WTC11 (cell line): ENCODE measurements around the gene INTU. TPM values are rescaled to one million over a fixed set of nuclear protein-coding genes. Genes with fewer than 3 reads are reported as not detected.

Source experiments
- ATAC-seq: fragments of 200-7000 bp; cut with Tn5 transposase; 2 replicates; pipeline ENCODE4 v1.10.0; 2021; ENCODE audit warnings: mild to moderate bottlenecking, moderate library complexity
- CTCF ChIA-PET: fragments of 300-600 bp; sonication (Branson Sonifier 250); formaldehyde crosslinking; loops from one replicate; lab custom pipeline; 2021; ENCODE audit warnings: antibody characterized with exemption; lab: Charles Lee
- POLR2A ChIA-PET: fragments of 350-600 bp; sonication (Branson Sonifier 250); formaldehyde crosslinking; loops from one replicate; lab custom pipeline; 2021; ENCODE audit warnings: antibody characterized with exemption; lab: Charles Lee
- DNase-seq: peaks from one replicate; pipeline ENCODE4 v3.0.0; 2021; ENCODE audit warnings: low spot score
- H3K27ac Mint-ChIP-seq: 2 replicates; pipeline ENCODE4 v1.8.0; 2021; ENCODE audit warnings: mixed read lengths
- H3K27me3 Mint-ChIP-seq: 2 replicates; pipeline ENCODE4 v1.8.0; 2021; ENCODE audit warnings: low read depth, mild to moderate bottlenecking, moderate library complexity, mixed read lengths
- H3K36me3 Mint-ChIP-seq: 2 replicates; pipeline ENCODE4 v1.8.0; 2021; ENCODE audit warnings: mixed read lengths
- H3K4me1 Mint-ChIP-seq: 2 replicates; pipeline ENCODE4 v1.8.0; 2022; ENCODE audit warnings: mixed read lengths
- H3K4me3 Mint-ChIP-seq: 2 replicates; pipeline ENCODE4 v1.8.0; 2021; ENCODE audit warnings: mild to moderate bottlenecking, moderate library complexity, mixed read lengths
- H3K9me3 Mint-ChIP-seq: 2 replicates; pipeline ENCODE4 v1.8.0; 2021; ENCODE audit warnings: mixed read lengths
- CBFB ChIP-seq: sonication (generic); formaldehyde crosslinking; IDR thresholded peaks from 2 replicates; pipeline ENCODE4 v1.8.1; 2022; ENCODE audit warnings: mild to moderate bottlenecking, low read depth, missing genetic modification reagents
- E2F4 ChIP-seq: sonication (generic); formaldehyde crosslinking; IDR thresholded peaks from 2 replicates; pipeline ENCODE4 v1.8.1; 2022; ENCODE audit warnings: low read depth, mild to moderate bottlenecking, moderate library complexity, missing genetic modification reagents, borderline replicate concordance
- FOXJ3 ChIP-seq: sonication (generic); formaldehyde crosslinking; IDR thresholded peaks from 2 replicates; pipeline ENCODE4 v1.9.0; 2021; ENCODE audit warnings: missing genetic modification reagents, mild to moderate bottlenecking, borderline replicate concordance
- FOXP1 ChIP-seq: sonication (generic); formaldehyde crosslinking; IDR thresholded peaks from 2 replicates; pipeline ENCODE4 v1.8.0; 2022; ENCODE audit warnings: missing genetic modification reagents, mild to moderate bottlenecking, moderate library complexity, borderline replicate concordance
- NFE2L1 ChIP-seq: sonication (generic); formaldehyde crosslinking; IDR thresholded peaks from 2 replicates; pipeline ENCODE4 v1.8.1; 2023; ENCODE audit warnings: missing genetic modification reagents
- NR1H2 ChIP-seq: sonication (generic); formaldehyde crosslinking; IDR thresholded peaks from 2 replicates; pipeline ENCODE4 v1.9.0; 2021; ENCODE audit warnings: mild to moderate bottlenecking, moderate library complexity, missing genetic modification reagents
- NR3C1 ChIP-seq: sonication (generic); formaldehyde crosslinking; conservative IDR thresholded peaks from 2 replicates; pipeline ENCODE4 v1.8.1; 2023; ENCODE audit warnings: low read depth, mild to moderate bottlenecking, missing genetic modification reagents
- PRRX2 ChIP-seq: fragments of 250-450 bp; sonication (Bioruptor Pico); IDR thresholded peaks from 2 replicates; pipeline ENCODE4 v1.8.0; 2021; ENCODE audit warnings: mild to moderate bottlenecking
- RELA ChIP-seq: sonication (generic); formaldehyde crosslinking; IDR thresholded peaks from 2 replicates; pipeline ENCODE4 v1.8.1; 2022; ENCODE audit warnings: missing genetic modification reagents, mild to moderate bottlenecking, borderline replicate concordance
- SMAD3 ChIP-seq: sonication (generic); formaldehyde crosslinking; IDR thresholded peaks from 2 replicates; pipeline ENCODE4 v1.8.0; 2022; ENCODE audit warnings: missing genetic modification reagents, mild to moderate bottlenecking, borderline replicate concordance
- USF2 ChIP-seq: sonication (generic); formaldehyde crosslinking; IDR thresholded peaks from 2 replicates; pipeline ENCODE4 v1.8.1; 2023; ENCODE audit warnings: mild to moderate bottlenecking, missing genetic modification reagents, moderate library complexity
- ZNF138 ChIP-seq: sonication (generic); formaldehyde crosslinking; conservative IDR thresholded peaks from 2 replicates; pipeline ENCODE4 v1.8.1; 2022; ENCODE audit warnings: mild to moderate bottlenecking, moderate library complexity, missing genetic modification reagents
- ZNF219 ChIP-seq: sonication (generic); formaldehyde crosslinking; IDR thresholded peaks from 2 replicates; pipeline ENCODE4 v1.8.0; 2023; ENCODE audit warnings: missing genetic modification reagents, mild to moderate bottlenecking, borderline replicate concordance
- ZNF232 ChIP-seq: sonication (generic); formaldehyde crosslinking; IDR thresholded peaks from 2 replicates; pipeline ENCODE4 v1.8.0; 2022; ENCODE audit warnings: mild to moderate bottlenecking, missing genetic modification reagents
- ZNF423 ChIP-seq: fragments of 250-450 bp; sonication (Bioruptor Pico); IDR thresholded peaks from 2 replicates; pipeline ENCODE4 v2.1.2; 2022; ENCODE audit warnings: mild to moderate bottlenecking, moderate library complexity
- ZNF671 ChIP-seq: fragments of 250-450 bp; sonication (Bioruptor Pico); IDR thresholded peaks from 2 replicates; pipeline ENCODE4 v1.8.0; 2021; ENCODE audit warnings: mild to moderate bottlenecking
- total RNA-seq: library from RNA; stranded (reverse); gene quantifications from 3 replicates; pipeline ENCODE4 v1.2.3, GENCODE V29; 2021
- TF ChIP-seq, protein P1 (sequence below): sonication (generic); formaldehyde crosslinking; IDR thresholded peaks from 2 replicates; pipeline ENCODE4 v1.8.1; 2023; ENCODE audit warnings: mild to moderate bottlenecking, missing genetic modification reagents, borderline replicate concordance
- TF ChIP-seq, protein P2 (sequence below): sonication (generic); formaldehyde crosslinking; IDR thresholded peaks from 2 replicates; pipeline ENCODE4 v1.8.1; 2022; ENCODE audit warnings: low read depth, missing genetic modification reagents, borderline replicate concordance
- TF ChIP-seq, protein P3 (sequence below): sonication (generic); formaldehyde crosslinking; IDR thresholded peaks from 2 replicates; pipeline ENCODE4 v1.8.0; 2022; ENCODE audit warnings: missing genetic modification reagents
- TF ChIP-seq, protein P4 (sequence below): fragments of 250-450 bp; sonication (Bioruptor Pico); IDR thresholded peaks from 2 replicates; pipeline ENCODE4 v1.9.0; 2021; ENCODE audit warnings: moderate library complexity, mild to moderate bottlenecking, inconsistent platforms, borderline replicate concordance

The INTU gene
- total RNA-seq, 1 experiment from 2014 or later, result 15.0 TPM

DNA sequence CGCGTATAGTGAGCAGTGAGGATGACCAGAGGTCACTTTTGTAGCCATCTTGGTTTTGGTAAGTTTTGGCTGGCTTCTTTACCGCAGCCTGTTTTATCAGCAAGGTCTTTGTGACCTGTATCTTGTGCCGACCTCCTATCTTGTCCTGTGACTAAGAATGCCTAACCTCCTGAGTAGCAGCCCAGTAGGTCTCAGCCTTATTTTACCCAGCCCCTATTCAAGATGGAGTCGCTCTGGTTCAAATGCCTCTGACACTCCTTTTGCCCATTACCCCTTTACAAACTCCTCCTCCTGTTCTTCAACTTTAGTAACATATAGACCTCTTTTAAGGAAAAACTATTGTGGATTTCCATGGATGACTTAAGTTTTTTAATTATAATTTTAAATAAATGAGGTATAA lies 2.6 kb upstream of the INTU start (continued):
- TF ChIP-seq, protein P1, sequence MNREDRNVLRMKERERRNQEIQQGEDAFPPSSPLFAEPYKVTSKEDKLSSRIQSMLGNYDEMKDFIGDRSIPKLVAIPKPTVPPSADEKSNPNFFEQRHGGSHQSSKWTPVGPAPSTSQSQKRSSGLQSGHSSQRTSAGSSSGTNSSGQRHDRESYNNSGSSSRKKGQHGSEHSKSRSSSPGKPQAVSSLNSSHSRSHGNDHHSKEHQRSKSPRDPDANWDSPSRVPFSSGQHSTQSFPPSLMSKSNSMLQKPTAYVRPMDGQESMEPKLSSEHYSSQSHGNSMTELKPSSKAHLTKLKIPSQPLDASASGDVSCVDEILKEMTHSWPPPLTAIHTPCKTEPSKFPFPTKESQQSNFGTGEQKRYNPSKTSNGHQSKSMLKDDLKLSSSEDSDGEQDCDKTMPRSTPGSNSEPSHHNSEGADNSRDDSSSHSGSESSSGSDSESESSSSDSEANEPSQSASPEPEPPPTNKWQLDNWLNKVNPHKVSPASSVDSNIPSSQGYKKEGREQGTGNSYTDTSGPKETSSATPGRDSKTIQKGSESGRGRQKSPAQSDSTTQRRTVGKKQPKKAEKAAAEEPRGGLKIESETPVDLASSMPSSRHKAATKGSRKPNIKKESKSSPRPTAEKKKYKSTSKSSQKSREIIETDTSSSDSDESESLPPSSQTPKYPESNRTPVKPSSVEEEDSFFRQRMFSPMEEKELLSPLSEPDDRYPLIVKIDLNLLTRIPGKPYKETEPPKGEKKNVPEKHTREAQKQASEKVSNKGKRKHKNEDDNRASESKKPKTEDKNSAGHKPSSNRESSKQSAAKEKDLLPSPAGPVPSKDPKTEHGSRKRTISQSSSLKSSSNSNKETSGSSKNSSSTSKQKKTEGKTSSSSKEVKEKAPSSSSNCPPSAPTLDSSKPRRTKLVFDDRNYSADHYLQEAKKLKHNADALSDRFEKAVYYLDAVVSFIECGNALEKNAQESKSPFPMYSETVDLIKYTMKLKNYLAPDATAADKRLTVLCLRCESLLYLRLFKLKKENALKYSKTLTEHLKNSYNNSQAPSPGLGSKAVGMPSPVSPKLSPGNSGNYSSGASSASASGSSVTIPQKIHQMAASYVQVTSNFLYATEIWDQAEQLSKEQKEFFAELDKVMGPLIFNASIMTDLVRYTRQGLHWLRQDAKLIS (CRISPR knock-in tag), result no peak

GRCh38 chr4:127631420-127631819 lies 1.3 kb upstream of the INTU start:
- Mint-ChIP-seq H3K4me3 (no peak overlapping the region), H3K27ac (no peak overlapping the region), H3K27me3 (no peaks in the 10 kb centered on the region), H3K9me3 (no peaks in the 10 kb centered on the region), H3K4me1 (peaks cover 7% of the 10 kb centered on the region), H3K36me3 (no peaks in the 10 kb centered on the region)
- TF ChIP-seq ZNF423 (no peak), ZNF232 (CRISPR knock-in tag) (no peak), FOXP1 (CRISPR knock-in tag) (no peak), NFE2L1 (no peak)
- ChIA-PET CTCF (no interaction called here), POLR2A (no interaction called here)
- DNase-seq (no peak), ATAC-seq (no peak)

DNA sequence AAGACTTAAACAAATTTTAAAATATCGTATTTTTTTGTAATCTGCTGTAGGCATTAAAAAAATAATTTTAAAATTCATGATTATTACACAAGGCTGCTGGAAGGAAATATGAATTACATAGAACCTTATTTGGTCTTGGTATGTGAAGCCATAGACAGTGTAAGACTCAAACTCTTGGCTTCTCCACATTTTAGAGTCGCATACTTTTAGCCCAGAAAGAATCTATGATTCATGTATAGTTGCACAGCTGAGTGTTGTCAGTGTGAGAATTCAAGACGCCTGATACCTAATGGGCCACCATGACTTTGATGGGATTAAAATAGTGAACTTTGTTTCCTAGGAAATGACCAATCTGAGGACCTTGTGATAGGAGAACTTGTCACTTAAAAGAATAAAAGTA lies 1.4 kb downstream of the INTU start:
- Mint-ChIP-seq H3K4me1 (peaks cover 7% of the 10 kb centered on the region), H3K27ac (no peak overlapping the region), H3K9me3 (no peaks in the 10 kb centered on the region)
- ATAC-seq, result no peak
- POLR2A ChIA-PET, result no interaction called here
- TF ChIP-seq PRRX2 (CRISPR knock-in tag) (no peak), ZNF219 (CRISPR knock-in tag) (no peak)
- TF ChIP-seq, all 79 proteins: peak for 0
- no peak for DNase-seq
- CTCF ChIA-PET, result no interaction called here
- H3K27me3 Mint-ChIP-seq, result no peaks in the 10 kb centered on the region
- peak overlapping the region; percentile 98 for H3K4me3 Mint-ChIP-seq
- no peaks in the 10 kb centered on the region for H3K36me3 Mint-ChIP-seq

DNA sequence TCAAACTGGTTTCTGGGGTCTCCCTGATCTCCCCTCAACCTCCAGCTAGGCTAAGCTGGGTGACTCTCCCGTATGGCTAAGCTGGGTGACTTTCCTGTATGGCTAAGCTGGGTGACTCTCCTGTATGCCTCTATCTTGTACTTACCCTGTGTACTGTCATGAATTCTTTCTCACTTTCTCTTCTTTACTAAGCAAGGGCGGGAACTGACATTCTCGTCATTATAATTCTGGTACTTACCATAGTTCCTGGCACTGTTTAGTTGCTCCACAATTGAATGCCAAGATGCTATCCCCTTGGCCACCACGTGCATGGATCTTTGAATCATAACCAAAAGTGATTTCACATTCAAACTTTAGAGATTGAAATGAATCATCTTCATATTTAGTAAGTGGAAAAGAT lies 8.8 kb downstream of the INTU start:
- Mint-ChIP-seq H3K9me3 (no peaks in the 10 kb centered on the region), H3K36me3 (peaks cover 20% of the 10 kb centered on the region), H3K27ac (no peak overlapping the region), H3K27me3 (no peaks in the 10 kb centered on the region), H3K4me3 (no peak overlapping the region), H3K4me1 (no peaks in the 10 kb centered on the region)
- no peak for ATAC-seq
- DNase-seq, result no peak
- POLR2A ChIA-PET, result no interaction called here
- CTCF ChIA-PET, result no interaction called here
- TF ChIP-seq SMAD3 (CRISPR knock-in tag) (no peak), NR1H2 (no peak), CBFB (CRISPR knock-in tag) (no peak), RELA (CRISPR knock-in tag) (no peak), FOXJ3 (CRISPR knock-in tag) (no peak), USF2 (CRISPR knock-in tag) (no peak), NR3C1 (CRISPR knock-in tag) (no peak), ZNF232 (CRISPR knock-in tag) (no peak), E2F4 (no peak), ZNF671 (no peak), PRRX2 (CRISPR knock-in tag) (no peak), ZNF138 (CRISPR knock-in tag) (no peak)
- TF ChIP-seq, protein P2, sequence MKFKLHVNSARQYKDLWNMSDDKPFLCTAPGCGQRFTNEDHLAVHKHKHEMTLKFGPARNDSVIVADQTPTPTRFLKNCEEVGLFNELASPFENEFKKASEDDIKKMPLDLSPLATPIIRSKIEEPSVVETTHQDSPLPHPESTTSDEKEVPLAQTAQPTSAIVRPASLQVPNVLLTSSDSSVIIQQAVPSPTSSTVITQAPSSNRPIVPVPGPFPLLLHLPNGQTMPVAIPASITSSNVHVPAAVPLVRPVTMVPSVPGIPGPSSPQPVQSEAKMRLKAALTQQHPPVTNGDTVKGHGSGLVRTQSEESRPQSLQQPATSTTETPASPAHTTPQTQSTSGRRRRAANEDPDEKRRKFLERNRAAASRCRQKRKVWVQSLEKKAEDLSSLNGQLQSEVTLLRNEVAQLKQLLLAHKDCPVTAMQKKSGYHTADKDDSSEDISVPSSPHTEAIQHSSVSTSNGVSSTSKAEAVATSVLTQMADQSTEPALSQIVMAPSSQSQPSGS (CRISPR knock-in tag), result no peak
- TF ChIP-seq, protein P3, sequence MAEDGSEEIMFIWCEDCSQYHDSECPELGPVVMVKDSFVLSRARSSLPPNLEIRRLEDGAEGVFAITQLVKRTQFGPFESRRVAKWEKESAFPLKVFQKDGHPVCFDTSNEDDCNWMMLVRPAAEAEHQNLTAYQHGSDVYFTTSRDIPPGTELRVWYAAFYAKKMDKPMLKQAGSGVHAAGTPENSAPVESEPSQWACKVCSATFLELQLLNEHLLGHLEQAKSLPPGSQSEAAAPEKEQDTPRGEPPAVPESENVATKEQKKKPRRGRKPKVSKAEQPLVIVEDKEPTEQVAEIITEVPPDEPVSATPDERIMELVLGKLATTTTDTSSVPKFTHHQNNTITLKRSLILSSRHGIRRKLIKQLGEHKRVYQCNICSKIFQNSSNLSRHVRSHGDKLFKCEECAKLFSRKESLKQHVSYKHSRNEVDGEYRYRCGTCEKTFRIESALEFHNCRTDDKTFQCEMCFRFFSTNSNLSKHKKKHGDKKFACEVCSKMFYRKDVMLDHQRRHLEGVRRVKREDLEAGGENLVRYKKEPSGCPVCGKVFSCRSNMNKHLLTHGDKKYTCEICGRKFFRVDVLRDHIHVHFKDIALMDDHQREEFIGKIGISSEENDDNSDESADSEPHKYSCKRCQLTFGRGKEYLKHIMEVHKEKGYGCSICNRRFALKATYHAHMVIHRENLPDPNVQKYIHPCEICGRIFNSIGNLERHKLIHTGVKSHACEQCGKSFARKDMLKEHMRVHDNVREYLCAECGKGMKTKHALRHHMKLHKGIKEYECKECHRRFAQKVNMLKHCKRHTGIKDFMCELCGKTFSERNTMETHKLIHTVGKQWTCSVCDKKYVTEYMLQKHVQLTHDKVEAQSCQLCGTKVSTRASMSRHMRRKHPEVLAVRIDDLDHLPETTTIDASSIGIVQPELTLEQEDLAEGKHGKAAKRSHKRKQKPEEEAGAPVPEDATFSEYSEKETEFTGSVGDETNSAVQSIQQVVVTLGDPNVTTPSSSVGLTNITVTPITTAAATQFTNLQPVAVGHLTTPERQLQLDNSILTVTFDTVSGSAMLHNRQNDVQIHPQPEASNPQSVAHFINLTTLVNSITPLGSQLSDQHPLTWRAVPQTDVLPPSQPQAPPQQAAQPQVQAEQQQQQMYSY, result no peak
- TF ChIP-seq, protein P4, sequence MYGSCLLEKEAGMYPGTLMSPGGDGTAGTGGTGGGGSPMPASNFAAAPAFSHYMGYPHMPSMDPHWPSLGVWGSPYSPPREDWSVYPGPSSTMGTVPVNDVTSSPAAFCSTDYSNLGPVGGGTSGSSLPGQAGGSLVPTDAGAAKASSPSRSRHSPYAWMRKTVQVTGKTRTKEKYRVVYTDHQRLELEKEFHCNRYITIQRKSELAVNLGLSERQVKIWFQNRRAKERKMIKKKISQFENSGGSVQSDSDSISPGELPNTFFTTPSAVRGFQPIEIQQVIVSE (CRISPR knock-in tag), result no peak
